ENCODE data around the gene GALNT14.

DNA sequence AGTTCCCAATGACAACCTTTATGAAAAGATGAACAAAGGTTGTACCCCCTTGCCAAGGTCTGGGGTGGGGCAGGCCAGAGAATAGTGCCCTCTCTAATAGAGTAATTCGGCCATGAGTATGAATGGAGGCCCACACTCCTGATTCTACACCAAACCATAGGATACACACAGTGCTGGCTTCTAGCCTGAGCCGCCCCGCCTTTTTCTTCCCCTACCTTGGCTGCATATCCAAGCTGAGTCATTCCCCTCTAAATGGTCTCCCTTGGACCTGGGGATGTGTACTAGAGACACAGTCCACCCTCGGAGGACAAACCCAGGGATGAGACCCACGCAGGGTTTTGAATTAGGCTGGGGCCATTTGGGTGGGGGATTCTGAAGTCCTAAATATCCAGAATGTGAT lies 223.8 kb downstream of the GALNT14 start:
- no peak for TF ChIP-seq POLR2A (IDR thresholded peaks at IDR 0.05; ENCODE audit: low read length)
- no peak for TF ChIP-seq GATA1 (IDR thresholded peaks at IDR 0.05; ENCODE audit: low read depth, low read length)

All from erythroblast (primary cell).